HepG2 (cell line): ENCODE measurements around the gene TULP4. TPM values are rescaled to one million over a fixed set of nuclear protein-coding genes. Genes with fewer than 3 reads are reported as not detected.

ENCODE experiments used
- ATAC-seq: fragments of 200-7000 bp; cut with Tn5 transposase; 3 replicates; pipeline ENCODE4 v1.9.1; 2020; ENCODE audit warnings: mild to moderate bottlenecking, moderate library complexity
- BruUV-seq: library from RNA; stranded (reverse); fragments of 400-500 nt; replicated peaks from 2 replicates; lab custom pipeline; 2021; lab: Mats Ljungman, UMichigan
- CTCF ChIA-PET: fragments of 300-600 bp; formaldehyde crosslinking; extraction: SDS; loops from one replicate; lab custom pipeline; 2021; ENCODE audit warnings: low total read pairs, inconsistent platforms, low intra/inter-chr PET ratio; lab: Yijun Ruan, JAX
- POLR2A ChIA-PET: fragments of 350-600 bp; sonication (Branson Sonifier 250); formaldehyde crosslinking; loops from one replicate; lab custom pipeline; 2020; ENCODE audit warnings: antibody characterized with exemption, inconsistent platforms; lab: Yijun Ruan, JAX
- DNase-seq: peaks from one replicate; pipeline ENCODE4 v3.0.0-alpha.2; 2015; ENCODE audit warnings: low spot score
- FAIRE-seq: peaks from 3 replicates; lab custom pipeline; 2011; peaks lifted over from hg19 to GRCh38; lab: Jason Lieb, UNC
- H2AFZ ChIP-seq: one replicate; pipeline ENCODE4 v1.6.1; 2011; ENCODE audit warnings: low read length, inconsistent platforms
- H3K27ac ChIP-seq: fragments of 300-600 bp; 3 replicates; pipeline ENCODE4 v1.8.0; 2011; ENCODE audit warnings: mixed run types, mild to moderate bottlenecking, mixed read lengths, low read length, inconsistent platforms; ENCODE audit not compliant: insufficient read depth; ENCODE audit errors: extremely low read length
- H3K27me3 ChIP-seq, 2 experiments: fragments of 200-600 bp in 1 of 2; 2 replicates in 1 of 2; 3 replicates in 1 of 2; pipeline versions ENCODE4 v1.6.0 to v1.8.0; 2011; ENCODE audit warnings: low read length in 2 of 2, mild to moderate bottlenecking in 2 of 2, moderate library complexity in 2 of 2, inconsistent platforms in 1 of 2; ENCODE audit not compliant: insufficient read depth in 2 of 2, control insufficient read depth in 1 of 2
- H3K36me3 ChIP-seq, 2 experiments: fragments of 200-600 bp in 1 of 2; replicated peaks in 1 of 2; 2 replicates in 1 of 2; 3 replicates in 1 of 2; pipeline versions ENCODE4 v1.5.1 to v1.8.0; 2011; ENCODE audit warnings: low read length in 2 of 2, inconsistent platforms in 1 of 2; ENCODE audit not compliant: insufficient read depth in 2 of 2, control insufficient read depth in 1 of 2
- H3K4me1 ChIP-seq: 2 replicates; pipeline ENCODE4 v1.5.1; 2012; ENCODE audit warnings: low read length, inconsistent platforms; ENCODE audit not compliant: insufficient read depth
- H3K4me2 ChIP-seq: 2 replicates; pipeline ENCODE4 v1.6.0; 2011; ENCODE audit warnings: low read depth, low read length, inconsistent platforms
- H3K4me3 ChIP-seq, 3 experiments: fragments of 200-600 bp in 1 of 3; sonication (generic), shearing (Covaris generic) in 1 of 3; replicated peaks in 1 of 3; 2 replicates each; pipeline ENCODE4 v1.5.1; 2011 to 2016; ENCODE audit warnings: low read length in 3 of 3, inconsistent platforms in 2 of 3, low read depth in 2 of 3, mild to moderate bottlenecking in 2 of 3, control low read depth in 1 of 3, mixed read lengths in 1 of 3; ENCODE audit not compliant: insufficient read depth in 1 of 3
- H3K79me2 ChIP-seq: one replicate; pipeline ENCODE4 v1.6.1; 2011; ENCODE audit warnings: low read length, inconsistent platforms; ENCODE audit not compliant: insufficient read depth
- H3K9ac ChIP-seq: 2 replicates; pipeline ENCODE4 v1.6.0; 2011; ENCODE audit warnings: mild to moderate bottlenecking, low read depth, low read length, inconsistent platforms; ENCODE audit not compliant: insufficient read depth
- H3K9me3 ChIP-seq: 2 replicates; pipeline ENCODE4 v1.5.1; 2012; ENCODE audit warnings: mild to moderate bottlenecking, low read length
- H4K20me1 ChIP-seq: 2 replicates; pipeline ENCODE4 v1.6.0; 2011; ENCODE audit warnings: inconsistent platforms, mild to moderate bottlenecking, low read length, moderate library complexity; ENCODE audit not compliant: insufficient read depth
- ARNT ChIP-seq: fragments of 450-650 bp; IDR thresholded peaks from 2 replicates; pipeline ENCODE4 v1.6.1; 2017
- ELF4 ChIP-seq: sonication (generic); formaldehyde crosslinking; IDR thresholded peaks from 2 replicates; pipeline ENCODE4 v1.5.0; 2020; ENCODE audit warnings: missing genetic modification reagents, mild to moderate bottlenecking, moderate library complexity, borderline replicate concordance
- IRF9 ChIP-seq: sonication (generic); formaldehyde crosslinking; IDR thresholded peaks from 2 replicates; pipeline ENCODE4 v1.8.0; 2022; ENCODE audit warnings: missing genetic modification reagents, mild to moderate bottlenecking, borderline replicate concordance
- ISL2 ChIP-seq: sonication (generic); formaldehyde crosslinking; IDR thresholded peaks from 2 replicates; pipeline ENCODE4 v1.5.0; 2020; ENCODE audit warnings: missing genetic modification reagents
- KLF11 ChIP-seq: IDR thresholded peaks from 2 replicates; pipeline ENCODE4 v1.6.1; 2016; ENCODE audit warnings: missing compliant biosample characterization
- MAFK ChIP-seq, 2 experiments: IDR thresholded peaks in 1 of 2; conservative IDR thresholded peaks in 1 of 2; 2 replicates each; pipeline ENCODE4 v1.6.1; 2011; ENCODE audit warnings: improper control_type of control experiment in 2 of 2, low read length in 2 of 2
- NFRKB ChIP-seq: fragments of 450-650 bp; IDR thresholded peaks from 2 replicates; pipeline ENCODE4 v1.6.1; 2017
- ZBTB38 ChIP-seq: sonication (generic); formaldehyde crosslinking; IDR thresholded peaks from 2 replicates; pipeline ENCODE4 v1.5.1; 2020; ENCODE audit warnings: mild to moderate bottlenecking, missing genetic modification reagents
- ZNF230 ChIP-seq: sonication (generic); formaldehyde crosslinking; IDR thresholded peaks from 2 replicates; pipeline ENCODE4 v1.4.0; 2020; ENCODE audit warnings: mild to moderate bottlenecking, missing genetic modification reagents
- ZNF546 ChIP-seq: sonication (generic); formaldehyde crosslinking; conservative IDR thresholded peaks from 2 replicates; pipeline ENCODE4 v1.8.1; 2023; ENCODE audit warnings: mild to moderate bottlenecking, missing genetic modification reagents
- ZNF773 ChIP-seq: sonication (generic); formaldehyde crosslinking; IDR thresholded peaks from 2 replicates; pipeline ENCODE4 v1.4.0; 2020; ENCODE audit warnings: missing genetic modification reagents, borderline replicate concordance
- ZNF883 ChIP-seq: sonication (generic); formaldehyde crosslinking; IDR thresholded peaks from 2 replicates; pipeline ENCODE4 v1.5.1; 2020; ENCODE audit warnings: mild to moderate bottlenecking, missing genetic modification reagents; ENCODE audit errors: not compliant biosample characterization
- WGBS: methylation state at CpG from one replicate; pipeline ENCODE4 v1.1.6; 2017; ENCODE audit warnings: low lambda C conversion rate; 5-methylcytosine and 5-hydroxymethylcytosine counted together
- in situ Hi-C: cut with HindIII; loops from 2 replicates; pipeline ENCODE4 v1.10.0; 2017; ENCODE audit warnings: low pct_unique_long_range_greater_than_20kb; ENCODE audit not compliant: extremely low pct_ligation_motif_present
- intact Hi-C: fragments of 100-400 bp; cut with micrococcal nuclease; formaldehyde crosslinking; loops from one replicate; pipeline ENCODE4 v1.10.0; 2022; ENCODE audit not compliant: unreplicated experiment
- polyA plus RNA-seq, 8 experiments: library from polyadenylated mRNA; depleted of rRNA in 3 of 8; stranded (reverse) in 7 of 8; unstranded in 1 of 8; fragments of >200 nt; fragmentation: Illumina TruSeq in 4 of 8; extraction: Trizol in 4 of 8; gene quantifications; 2 replicates each; pipeline versions ENCODE4 v1.2.1 to v1.2.3, GENCODE V29; 2011 to 2016; ENCODE audit warnings: low read depth in 4 of 8, missing spikeins in 1 of 8, mixed read lengths in 1 of 8; ENCODE audit not compliant: insufficient read depth in 1 of 8
- total RNA-seq, 5 experiments: library from RNA; depleted of rRNA; stranded (reverse); fragments of >200 nt; fragmentation: Illumina TruSeq; extraction: Trizol; gene quantifications; 2 replicates each; pipeline ENCODE4 v1.2.3, GENCODE V29; 2016; ENCODE audit warnings: low read depth in 1 of 5

Gene TULP4
- total and polyA plus RNA-seq, 2 of the 13 experiments (the other 11 are each of a cell fraction or from before 2014, with no cell fraction given) = 21.1 to 122 TPM

- Histone ChIP-seq H3K9ac (no peak overlapping the region), H4K20me1 (no peaks in the 10 kb centered on the region), H3K4me1 (no peaks in the 10 kb centered on the region), H3K4me3 (no peak overlapping the region), H2AFZ (no peak overlapping the region), H3K27me3 (no peaks in the 10 kb centered on the region), H3K27ac (no peak overlapping the region), H3K9me3 (no peaks in the 10 kb centered on the region), H3K4me2 (no peak overlapping the region), H3K79me2 (no peaks in the 10 kb centered on the region), H3K36me3 (peaks cover 10 to 42% of the 10 kb centered on the region in 2 experiments; a peak in 3 of 5 replicates)
- no TSS peak for BruUV-seq
- FAIRE-seq = no peak
- WGBS = 93% methylated on average over 5 of the region's 5 CpGs
- intact Hi-C loops (no loop called here), in situ Hi-C loops (no loop called here)
- no peak for ATAC-seq
- POLR2A ChIA-PET = no interaction called here
- no peak for DNase-seq
- no peak for TF ChIP-seq ISL2 (CRISPR knock-in tag)
- TF ChIP-seq IRF9 = no peak
- no peak for TF ChIP-seq ARNT
- TF ChIP-seq ELF4 (CRISPR knock-in tag) = no peak
- peak in 1 of 2 experiments; percentile 20; a peak in 1 of 4 replicates for TF ChIP-seq MAFK (conservative IDR thresholded peaks at IDR 0.05 in 1 of 2, IDR thresholded peaks at IDR 0.05 in 1 of 2; ENCODE audit: low read length in 2 of 2)
- CTCF ChIA-PET = no interaction called here
Measured at GRCh38 chr6:158487495-158487894, 175.2 kb downstream of the TULP4 start.

GRCh38 chr6:158488065-158488464, 175.8 kb downstream of the TULP4 start:
- WGBS = 98% methylated on average over 4 of the region's 4 CpGs
- FAIRE-seq = no peak
- POLR2A ChIA-PET = no interaction called here

More at GRCh38 chr6:158488065-158488464, 175.8 kb downstream of the TULP4 start:
- DNase-seq = no peak
- H3K27me3 ChIP-seq = no peaks in the 10 kb centered on the region
- no peaks in the 10 kb centered on the region for H4K20me1 ChIP-seq
- no peak overlapping the region for H3K4me2 ChIP-seq
- H3K79me2 ChIP-seq = no peaks in the 10 kb centered on the region
- H3K36me3 ChIP-seq = peaks cover 10 to 41% of the 10 kb centered on the region in 2 experiments; a peak in 4 of 5 replicates
- no peaks in the 10 kb centered on the region for H3K9me3 ChIP-seq
- H2AFZ ChIP-seq = no peak overlapping the region
- no peak overlapping the region for H3K9ac ChIP-seq
- no peaks in the 10 kb centered on the region for H3K4me1 ChIP-seq
- TF ChIP-seq ZNF773 (CRISPR knock-in tag) (no peak), ZNF546 (CRISPR knock-in tag) (no peak), KLF11 (CRISPR knock-in tag) (no peak), NFRKB (no peak), ZNF883 (CRISPR knock-in tag) (no peak), ZBTB38 (CRISPR knock-in tag) (no peak), ZNF230 (CRISPR knock-in tag) (no peak)
- H3K4me3 ChIP-seq = no peak overlapping the region
- H3K27ac ChIP-seq = no peak overlapping the region
- no TSS peak for BruUV-seq
- no peak for ATAC-seq
- CTCF ChIA-PET = no interaction called here
- in situ Hi-C loops (no loop called here), intact Hi-C loops (no loop called here)
